ENCODE data around the gene RAB3IL1. TPM values are rescaled to one million over a fixed set of nuclear protein-coding genes. Genes with fewer than 3 reads are reported as not detected.

RAB3IL1 gene
- total RNA-seq, 6 donors from 2014 or later, result 4.4 to 20.7 (median 10.0) TPM

- no peak for DNase-seq
- Histone ChIP-seq H3K27ac (peak overlapping the region in 1 of 4 donors; percentile 94), H3K9me3 (no peaks in the 10 kb centered on the region), H3K4me3 (no peak overlapping the region), H3K4me1 (peaks cover 16 to 29% (median 25%) of the 10 kb centered on the region in 4 donors), H3K36me3 (peaks cover 0 to 10% (median 0%) of the 10 kb centered on the region in 4 donors), H3K27me3 (peaks cover 0 to 8% (median 2%) of the 10 kb centered on the region in 4 donors)
- no peak for TF ChIP-seq CTCF (IDR thresholded peaks at IDR 0.05)
- TF ChIP-seq POLR2AphosphoS5 (IDR thresholded peaks at IDR 0.05), result no peak
- no peak for TF ChIP-seq POLR2A (IDR thresholded peaks at IDR 0.05)
- no peak for TF ChIP-seq EP300 (IDR thresholded peaks at IDR 0.05)
- 81 to 96% methylated on average over 5 to 7 of the region's 7 CpGs for WGBS, 2 donors
- no peak for ATAC-seq (ENCODE audit: low FRiP score in 2 of 2)
Measured at GRCh38 chr11:61957021-61957770, 39.8 kb upstream of the RAB3IL1 start.

- peak overlapping the region; percentile 84 to 95 (median 92) for H3K27ac ChIP-seq
Measured at GRCh38 chr11:61956191-61957020, 39.0 kb upstream of the RAB3IL1 start.

GRCh38 chr11:61955422-61956135, 38.2 kb upstream of the RAB3IL1 start:
- peaks cover 0 to 8% (median 2%) of the 10 kb centered on the region in 4 donors for H3K27me3 ChIP-seq
- DNase-seq, result peak; percentile 55 to 86
- H3K36me3 ChIP-seq, result peaks cover 0 to 9% (median 0%) of the 10 kb centered on the region in 4 donors
- peaks cover 16 to 24% (median 19%) of the 10 kb centered on the region in 4 donors for H3K4me1 ChIP-seq
- 10 to 36% methylated on average over 7 to 31 of the region's 56 CpGs for WGBS, 2 donors
- H3K4me3 ChIP-seq, result peak overlapping the region; percentile 16 to 50 (median 47)
- TF ChIP-seq POLR2AphosphoS5 (IDR thresholded peaks at IDR 0.05) (peak; percentile 38 to 62), POLR2A (IDR thresholded peaks at IDR 0.05) (peak in 1 of 4 donors; percentile 43), CTCF (IDR thresholded peaks at IDR 0.05) (no peak)
- ATAC-seq (ENCODE audit: low FRiP score in 2 of 2), result peak; percentile 52 to 53
- H3K27ac ChIP-seq, result peak overlapping the region; percentile 84 to 95 (median 92)
- no peaks in the 10 kb centered on the region for H3K9me3 ChIP-seq

More at GRCh38 chr11:61956191-61957020, 39.0 kb upstream of the RAB3IL1 start:
- Histone ChIP-seq H3K4me3 (peak overlapping the region in 3 of 4 donors; percentile 45 to 50 (median 49)), H3K4me1 (peaks cover 16 to 25% (median 19%) of the 10 kb centered on the region in 4 donors), H3K36me3 (peaks cover 0 to 9% (median 0%) of the 10 kb centered on the region in 4 donors), H3K9me3 (no peaks in the 10 kb centered on the region), H3K27me3 (peaks cover 0 to 8% (median 2%) of the 10 kb centered on the region in 4 donors)
- DNase-seq, result no peak
- 94% methylated on average over 20 of the region's 20 CpGs for WGBS, 2 donors
- no peak for ATAC-seq (ENCODE audit: low FRiP score in 2 of 2)
- TF ChIP-seq POLR2AphosphoS5 (IDR thresholded peaks at IDR 0.05) (no peak), CTCF (IDR thresholded peaks at IDR 0.05) (no peak), EP300 (IDR thresholded peaks at IDR 0.05) (no peak), POLR2A (IDR thresholded peaks at IDR 0.05) (no peak)

DNA sequence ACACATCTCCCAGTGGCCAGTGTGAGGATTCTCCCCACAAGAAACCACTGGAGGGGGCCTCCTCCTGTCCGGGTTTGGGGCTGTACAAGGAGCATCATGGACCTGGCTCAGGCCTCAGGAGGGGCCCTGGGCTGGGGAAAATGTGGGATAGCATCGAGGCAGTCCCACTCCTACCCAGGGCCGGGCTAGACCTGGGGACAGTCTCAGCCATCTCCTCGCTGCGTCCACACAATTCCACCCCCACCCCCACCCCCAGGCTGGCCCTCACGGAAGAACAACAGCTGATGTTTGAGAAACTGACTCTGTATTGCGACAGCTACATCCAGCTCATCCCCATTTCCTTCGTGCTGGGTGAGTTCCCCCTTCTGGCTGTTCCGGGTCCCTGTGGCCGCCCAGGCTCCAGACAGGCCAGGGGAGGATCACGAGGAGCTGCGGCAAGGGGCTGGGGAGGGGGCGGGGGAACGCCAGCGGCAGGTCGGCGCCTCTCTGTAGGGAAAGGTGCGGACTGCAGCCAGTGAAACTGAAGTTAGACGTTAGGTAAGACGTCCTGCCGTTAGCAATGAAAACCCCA, 37.6 kb upstream of the RAB3IL1 start:
- Histone ChIP-seq H3K27ac (peak overlapping the region; percentile 84 to 95 (median 92)), H3K4me1 (peaks cover 16 to 24% (median 20%) of the 10 kb centered on the region in 4 donors), H3K9me3 (no peaks in the 10 kb centered on the region), H3K36me3 (peaks cover 0 to 9% (median 0%) of the 10 kb centered on the region in 4 donors), H3K4me3 (peak overlapping the region; percentile 16 to 50 (median 47)), H3K27me3 (peaks cover 0 to 8% (median 2%) of the 10 kb centered on the region in 4 donors)
- TF ChIP-seq POLR2A (IDR thresholded peaks at IDR 0.05), result peak in 1 of 4 donors; percentile 54
- TF ChIP-seq CTCF (IDR thresholded peaks at IDR 0.05), result peak in 2 of 6 experiments; percentile 11 to 16
- TF ChIP-seq EP300 (IDR thresholded peaks at IDR 0.05), result peak in 1 of 4 donors; percentile 62
- TF ChIP-seq POLR2AphosphoS5 (IDR thresholded peaks at IDR 0.05), result peak; percentile 84 to 91
- WGBS, 2 donors, result 5% methylated on average over 14 to 21 of the region's 21 CpGs
- peak; percentile 77 to 92 for ATAC-seq (ENCODE audit: low FRiP score in 2 of 2)
- peak; percentile 84 to 87 for DNase-seq
